Panc1 (cell line): ENCODE results near the gene BABAM2. TPM values are rescaled to one million over a fixed set of nuclear protein-coding genes. Genes with fewer than 3 reads are reported as not detected.

Experiments
- ATAC-seq: fragments of 200-7000 bp; cut with Tn5 transposase; 2 replicates; pipeline ENCODE4 v1.9.1; 2020; ENCODE audit warnings: mild to moderate bottlenecking, moderate library complexity
- Bru-seq: library from RNA; stranded (reverse); fragments of 400-500 nt; gene quantifications from one replicate; lab custom pipeline; 2021; lab: Mats Ljungman, UMichigan
- BruChase-seq, 2 experiments: library from RNA; stranded (reverse); fragments of 400-500 nt; gene quantifications; one replicate each; lab custom pipeline; 2021; lab: Mats Ljungman, UMichigan
- BruUV-seq: library from RNA; stranded (reverse); fragments of 400-500 nt; replicated peaks from 2 replicates; lab custom pipeline; 2021; lab: Mats Ljungman, UMichigan
- CTCF ChIA-PET: fragments of 300-600 bp; sonication (Branson Sonifier 250); formaldehyde crosslinking; loops from one replicate; lab custom pipeline; 2022; ENCODE audit warnings: antibody characterized with exemption; lab: Charles Lee
- POLR2A ChIA-PET: fragments of 300-600 bp; sonication (Branson Sonifier 250); formaldehyde crosslinking; loops from one replicate; lab custom pipeline; 2022; ENCODE audit warnings: antibody characterized with exemption; lab: Charles Lee
- DNase-seq: peaks from one replicate; pipeline ENCODE4 v3.0.0-alpha.2; 2010; ENCODE audit warnings: low read depth, low spot score
- H3K27ac ChIP-seq: 2 replicates; pipeline ENCODE4 v1.5.1; 2011; ENCODE audit warnings: mild to moderate bottlenecking, low read length, inconsistent platforms
- H3K27me3 ChIP-seq: fragments of 200-500 bp; sonication (Bioruptor generic); 2 replicates; pipeline ENCODE4 v1.6.0; 2014; ENCODE audit warnings: low read length, inconsistent platforms; ENCODE audit not compliant: control insufficient read depth, insufficient read depth
- H3K36me3 ChIP-seq: fragments of 200-500 bp; sonication (Bioruptor generic); 2 replicates; pipeline ENCODE4 v1.5.1; 2014; ENCODE audit warnings: inconsistent platforms, mild to moderate bottlenecking, low read length, moderate library complexity; ENCODE audit not compliant: control insufficient read depth, insufficient read depth
- H3K4me1 ChIP-seq: 2 replicates; pipeline ENCODE4 v1.5.1; 2011; ENCODE audit warnings: inconsistent platforms, mild to moderate bottlenecking, low read length, moderate library complexity; ENCODE audit not compliant: control insufficient read depth, insufficient read depth
- H3K4me3 ChIP-seq, 2 experiments: 2 replicates each; pipeline ENCODE4 v1.5.1; 2011 to 2012; ENCODE audit warnings: low read depth in 2 of 2, low read length in 2 of 2, mild to moderate bottlenecking in 2 of 2, inconsistent platforms in 1 of 2, moderate library complexity in 1 of 2
- H3K9me3 ChIP-seq: fragments of 200-500 bp; sonication (Bioruptor generic); 2 replicates; pipeline ENCODE4 v1.5.1; 2014; ENCODE audit warnings: low read depth, mild to moderate bottlenecking, inconsistent platforms, low read length, moderate library complexity; ENCODE audit not compliant: control insufficient read depth, insufficient read depth
- CTCF ChIP-seq: fragments of 450-650 bp; IDR thresholded peaks from 2 replicates; pipeline ENCODE4 v1.5.1; 2017; ENCODE audit warnings: mild to moderate bottlenecking
- POLR2AphosphoS5 ChIP-seq: IDR thresholded peaks from 2 replicates; pipeline ENCODE4 v1.6.1; 2012; ENCODE audit warnings: mild to moderate bottlenecking, low read depth, low read length, moderate library complexity
- REST ChIP-seq, 2 experiments: IDR thresholded peaks; 2 replicates each; pipeline ENCODE4 v1.6.1; 2011 to 2012; ENCODE audit warnings: low read depth in 2 of 2, control low read depth in 1 of 2, low read length in 1 of 2, mild to moderate bottlenecking in 1 of 2, moderate library complexity in 1 of 2; ENCODE audit not compliant: insufficient read depth in 1 of 2
- SIN3A ChIP-seq: IDR thresholded peaks from 2 replicates; pipeline ENCODE4 v1.6.1; 2012; ENCODE audit warnings: low read depth, mild to moderate bottlenecking, low read length, moderate library complexity, borderline replicate concordance; ENCODE audit not compliant: insufficient read depth
- TCF7L2 ChIP-seq: IDR thresholded peaks from 2 replicates; pipeline ENCODE4 v1.6.1; 2011; ENCODE audit warnings: mild to moderate bottlenecking, low read depth, low read length, inconsistent platforms
- in situ Hi-C: cut with HindIII; loops from 2 replicates; pipeline ENCODE4 v1.10.0; 2016; ENCODE audit warnings: low sequenced_read_pairs, low pct_unique_long_range_greater_than_20kb
- intact Hi-C: fragments of 100-400 bp; cut with micrococcal nuclease; formaldehyde crosslinking; loops from one replicate; pipeline ENCODE4 v1.10.0; 2022; ENCODE audit not compliant: unreplicated experiment
- long read RNA-seq: library from polyadenylated mRNA; unstranded; transcript quantifications from one replicate; pipeline ENCODE4 v2.0.0, GENCODE V29; 2021; ENCODE audit not compliant: unreplicated experiment
- polyA plus RNA-seq: library from polyadenylated mRNA; unstranded; fragments of >200 nt; gene quantifications from one replicate; pipeline ENCODE4 v1.2.1, GENCODE V29; 2012; ENCODE audit warnings: missing spikeins; ENCODE audit not compliant: insufficient read length
- total RNA-seq: library from RNA; stranded (reverse); gene quantifications from one replicate; pipeline ENCODE4 v1.2.1, GENCODE V29; 2021; ENCODE audit not compliant: unreplicated experiment

BABAM2 gene
- 31.2 TPM for total RNA-seq
- polyA plus RNA-seq, result 25.5 TPM
- percentile 70 among the genes with signal in this experiment for Bru-seq, nascent RNA
- percentile 57 among the genes with signal in this experiment for BruChase-seq, experiment 1, labeled RNA remaining after a 2-hour chase
- BruChase-seq, experiment 2, labeled RNA remaining after a 6-hour chase, result percentile 58 among the genes with signal in this experiment
- long read RNA-seq, transcript BABAM2-204 (12 exons, 1,657 nt), result major isoform, 21 of 56 reads
- long read RNA-seq, transcript BABAM2-203 (13 exons, 1,686 nt), result minor isoform, 6 of 56 reads
- long read RNA-seq, partial matches to known transcripts, result 1 of 56 reads
- long read RNA-seq, other reads (novel, unspliced or antisense), result 24 of 56 reads

GRCh38 chr2:27890146-27890923 lies at the start of gene BABAM2, which contains the start of gene RBKS:
BABAM2 (plus strand) TSS chr2:27890729; CDS start chr2:27894557, 3,828 bp downstream.
RBKS (minus strand) TSS chr2:27890387; CDS start chr2:27890345, 42 bp downstream.
- CTCF ChIA-PET, result interaction anchor here (0.6 kb wide), 1 partner anchor 65 kb away, joined by 3 read pairs; no protein-coding TSS in a partner anchor
- ATAC-seq (peak; percentile 94), DNase-seq (peak; percentile 65)
- Histone ChIP-seq H3K4me3 (peak within 1 kb of the TSS; percentile 80 to 95), H3K36me3 (no peaks in the 10 kb centered on the region; the same call in 1 of the 2 replicates), H3K27ac (peak within 1 kb of the TSS; percentile 97), H3K4me1 (peaks cover 20% of the 10 kb centered on the region), H3K9me3 (no peaks in the 10 kb centered on the region), H3K27me3 (no peaks in the 10 kb centered on the region)
- in situ Hi-C loops (no loop called here), intact Hi-C loops (loop anchor here (5.0 kb wide), 1 partner anchor 502 kb away; the partner anchor contains the start of gene FOSL2)
- peak in 1 of 2 experiments; percentile 68; a peak in 1 of 4 replicates for TF ChIP-seq REST (IDR thresholded peaks at IDR 0.05; ENCODE audit: insufficient read depth in 1 of 2, low read depth in 2 of 2, low read length in 1 of 2)
- TF ChIP-seq POLR2AphosphoS5, result peak; percentile 43
- TF ChIP-seq SIN3A, result peak; percentile 99
- TF ChIP-seq TCF7L2, result peak; percentile 21; the same call in 1 of the 2 replicates
- TF ChIP-seq CTCF, result no peak
- BruUV-seq, result no TSS peak
- POLR2A ChIA-PET, result interaction anchor here (0.6 kb wide), 2 partner anchors 489 to 501 kb away, joined by 4 to 13 read pairs; no protein-coding TSS in a partner anchor

GRCh38 chr2:27842894-27843293 lies 47.6 kb upstream of the BABAM2 start:
- BruUV-seq, result no TSS peak
- in situ Hi-C loops, result no loop called here

More at GRCh38 chr2:27842894-27843293, 47.6 kb upstream of the BABAM2 start:
- ATAC-seq, result no peak
- no peak for DNase-seq
- intact Hi-C loops, result no loop called here
- Histone ChIP-seq H3K4me3 (no peak overlapping the region), H3K27ac (no peak overlapping the region), H3K27me3 (no peaks in the 10 kb centered on the region), H3K36me3 (no peaks in the 10 kb centered on the region), H3K9me3 (no peaks in the 10 kb centered on the region), H3K4me1 (no peaks in the 10 kb centered on the region)
- no peak for TF ChIP-seq TCF7L2
- no peak for TF ChIP-seq CTCF
- TF ChIP-seq SIN3A, result no peak
- no peak for TF ChIP-seq REST (IDR thresholded peaks at IDR 0.05; ENCODE audit: insufficient read depth in 1 of 2, low read depth in 2 of 2, low read length in 1 of 2)
- TF ChIP-seq POLR2AphosphoS5, result no peak
- ChIA-PET CTCF (no interaction called here), POLR2A (no interaction called here)
